Activated CD8-positive, alpha-beta memory T cell treated with anti-CD3 and anti-CD28 coated beads for 36 hours (primary cell): Measurements from ENCODE around the gene OTOG. TPM values are rescaled to one million over a fixed set of nuclear protein-coding genes. Genes with fewer than 3 reads are reported as not detected.

ENCODE experiments used
- CTCF ChIA-PET: fragments of 350-600 bp; sonication (Branson Sonifier 250); formaldehyde crosslinking; loops from one replicate; lab custom pipeline; 2021; ENCODE audit warnings: antibody characterized with exemption; lab: Charles Lee
- POLR2A ChIA-PET: fragments of 350-600 bp; sonication (Branson Sonifier 250); formaldehyde crosslinking; loops from one replicate; lab custom pipeline; 2021; ENCODE audit warnings: antibody characterized with exemption; lab: Charles Lee
- total RNA-seq, 2 experiments: library from RNA; stranded (reverse); gene quantifications; one replicate each; pipeline ENCODE4 v1.2.3, GENCODE V29; 2021

OTOG gene
- total RNA-seq, 2 experiments from 2014 or later, result not detected

- CTCF ChIA-PET, result interaction anchor here (0.6 kb wide), 1 partner anchor 356 kb away, joined by 3 read pairs; no protein-coding TSS in a partner anchor
- POLR2A ChIA-PET, result no interaction called here
Measured at GRCh38 chr11:17593466-17594245, 46.6 kb downstream of the OTOG start.

GRCh38 chr11:17594686-17595192 lies 47.7 kb downstream of the OTOG start:
- ChIA-PET POLR2A (no interaction called here), CTCF (interaction anchor here (0.6 kb wide), 1 partner anchor 358 kb away, joined by 3 read pairs; no protein-coding TSS in a partner anchor)

GRCh38 chr11:17595526-17596309 lies 48.7 kb downstream of the OTOG start:
- ChIA-PET CTCF (no interaction called here), POLR2A (no interaction called here)

- ChIA-PET POLR2A (no interaction called here), CTCF (no interaction called here)
Measured at GRCh38 chr11:17596310-17596669, 49.2 kb downstream of the OTOG start.

GRCh38 chr11:17596711-17597110 lies 49.7 kb downstream of the OTOG start:
- ChIA-PET POLR2A (no interaction called here), CTCF (no interaction called here)

- ChIA-PET POLR2A (no interaction called here), CTCF (no interaction called here)
Measured at GRCh38 chr11:17597770-17598169, 50.7 kb downstream of the OTOG start.

- POLR2A ChIA-PET, result interaction anchor here (0.5 to 0.6 kb wide), 2 partner anchors 237 to 497 kb away, joined by 3 read pairs; no protein-coding TSS in a partner anchor
- CTCF ChIA-PET, result interaction anchor here (0.6 to 0.7 kb wide), 2 partner anchors 162 to 380 kb away, joined by 3 read pairs; no protein-coding TSS in a partner anchor
Measured at GRCh38 chr11:17598700-17599459, 51.8 kb downstream of the OTOG start.

- CTCF ChIA-PET, result interaction anchor here (0.6 to 1.0 kb wide), 2 partner anchors 162 to 383 kb away, joined by 3 read pairs; no protein-coding TSS in a partner anchor
- POLR2A ChIA-PET, result interaction anchor here (0.5 kb wide), 1 partner anchor 496 kb away, joined by 3 read pairs; no protein-coding TSS in a partner anchor
Measured at GRCh38 chr11:17599460-17599925, 52.4 kb downstream of the OTOG start.

GRCh38 chr11:17600316-17601255 lies 53.5 kb downstream of the OTOG start:
- ChIA-PET POLR2A (no interaction called here), CTCF (interaction anchor here (1.0 kb wide), 2 partner anchors 26 to 382 kb away, joined by 3 read pairs; no protein-coding TSS in a partner anchor)

GRCh38 chr11:17601256-17601671 lies 54.2 kb downstream of the OTOG start:
- ChIA-PET CTCF (interaction anchor here (1.0 kb wide), 1 partner anchor 26 kb away, joined by 3 read pairs; no protein-coding TSS in a partner anchor), POLR2A (no interaction called here)

- ChIA-PET POLR2A (no interaction called here), CTCF (interaction anchor here (0.9 to 1.0 kb wide), 2 partner anchors 27 to 377 kb away, joined by 3 to 4 read pairs; no protein-coding TSS in a partner anchor)
Measured at GRCh38 chr11:17601676-17602075, 54.6 kb downstream of the OTOG start.

- ChIA-PET POLR2A (interaction anchor here (0.5 kb wide), 1 partner anchor 453 kb away, joined by 4 read pairs; no protein-coding TSS in a partner anchor), CTCF (interaction anchor here (0.9 to 1.0 kb wide), 2 partner anchors 27 to 376 kb away, joined by 3 to 4 read pairs; no protein-coding TSS in a partner anchor)
Measured at GRCh38 chr11:17602105-17603001, 55.3 kb downstream of the OTOG start.

- ChIA-PET POLR2A (interaction anchor here (0.5 kb wide), 1 partner anchor 452 kb away, joined by 4 read pairs; no protein-coding TSS in a partner anchor), CTCF (no interaction called here)
Measured at GRCh38 chr11:17603056-17603825, 56.2 kb downstream of the OTOG start.

GRCh38 chr11:17604201-17604914 lies 57.3 kb downstream of the OTOG start:
- ChIA-PET POLR2A (no interaction called here), CTCF (no interaction called here)

GRCh38 chr11:17604915-17605233 lies 57.8 kb downstream of the OTOG start:
- ChIA-PET CTCF (no interaction called here), POLR2A (no interaction called here)
